HepG2 (cell line): ENCODE results near the gene RRAS2. TPM values are rescaled to one million over a fixed set of nuclear protein-coding genes. Genes with fewer than 3 reads are reported as not detected.

Experiments used
- ERF ChIP-seq: IDR thresholded peaks from 2 replicates; pipeline ENCODE4 v1.6.1; 2018; ENCODE audit warnings: missing biosample characterization, missing genetic modification reagents
- FOXK1 ChIP-seq: sonication (generic); formaldehyde crosslinking; IDR thresholded peaks from 2 replicates; pipeline ENCODE4 v1.4.0; 2020; ENCODE audit warnings: low read depth, missing genetic modification reagents, borderline replicate concordance
- HIVEP1 ChIP-seq: sonication (generic); formaldehyde crosslinking; IDR thresholded peaks from 2 replicates; pipeline ENCODE4 v1.4.0; 2020; ENCODE audit warnings: mild to moderate bottlenecking, missing genetic modification reagents
- HMG20B ChIP-seq: conservative IDR thresholded peaks from 2 replicates; pipeline ENCODE4 v1.6.1; 2016; ENCODE audit warnings: missing genetic modification reagents, missing compliant biosample characterization
- NFKBIZ ChIP-seq: IDR thresholded peaks from 2 replicates; pipeline ENCODE4 v1.6.1; 2018; ENCODE audit warnings: missing genetic modification reagents, missing compliant biosample characterization
- NFYC ChIP-seq: IDR thresholded peaks from 2 replicates; pipeline ENCODE4 v1.6.1; 2016; ENCODE audit warnings: missing genetic modification reagents, missing compliant biosample characterization
- PAX8 ChIP-seq: sonication (generic); formaldehyde crosslinking; IDR thresholded peaks from 2 replicates; pipeline ENCODE4 v1.8.0; 2022; ENCODE audit warnings: mild to moderate bottlenecking, missing genetic modification reagents, borderline replicate concordance
- ZNF605 ChIP-seq: sonication (generic); formaldehyde crosslinking; IDR thresholded peaks from 2 replicates; pipeline ENCODE4 v1.8.0; 2022; ENCODE audit warnings: mild to moderate bottlenecking, missing genetic modification reagents
- polyA plus RNA-seq, 8 experiments: library from polyadenylated mRNA; depleted of rRNA in 3 of 8; stranded (reverse) in 7 of 8; unstranded in 1 of 8; fragments of >200 nt; fragmentation: Illumina TruSeq in 4 of 8; extraction: Trizol in 4 of 8; gene quantifications; 2 replicates each; pipeline versions ENCODE4 v1.2.1 to v1.2.3, GENCODE V29; 2011 to 2016; ENCODE audit warnings: low read depth in 4 of 8, missing spikeins in 1 of 8, mixed read lengths in 1 of 8; ENCODE audit not compliant: insufficient read depth in 1 of 8
- total RNA-seq, 5 experiments: library from RNA; depleted of rRNA; stranded (reverse); fragments of >200 nt; fragmentation: Illumina TruSeq; extraction: Trizol; gene quantifications; 2 replicates each; pipeline ENCODE4 v1.2.3, GENCODE V29; 2016; ENCODE audit warnings: low read depth in 1 of 5
- TF ChIP-seq, protein P1 (sequence below): IDR thresholded peaks from 2 replicates; pipeline ENCODE4 v1.6.1; 2012; ENCODE audit warnings: low read length, improper control_type of control experiment
- TF ChIP-seq, protein P2 (sequence below): sonication (generic); formaldehyde crosslinking; IDR thresholded peaks from 2 replicates; pipeline ENCODE4 v1.5.0; 2020; ENCODE audit warnings: missing genetic modification reagents
- TF ChIP-seq, protein P3 (sequence below): sonication (generic); formaldehyde crosslinking; IDR thresholded peaks from 2 replicates; pipeline ENCODE4 v1.4.0; 2020; ENCODE audit warnings: missing genetic modification reagents; ENCODE audit errors: not compliant biosample characterization

Gene RRAS2
- total and polyA plus RNA-seq, 2 of the 13 experiments (the other 11 are each of a cell fraction or from before 2014, with no cell fraction given): 19.0 to 44.1 TPM

DNA sequence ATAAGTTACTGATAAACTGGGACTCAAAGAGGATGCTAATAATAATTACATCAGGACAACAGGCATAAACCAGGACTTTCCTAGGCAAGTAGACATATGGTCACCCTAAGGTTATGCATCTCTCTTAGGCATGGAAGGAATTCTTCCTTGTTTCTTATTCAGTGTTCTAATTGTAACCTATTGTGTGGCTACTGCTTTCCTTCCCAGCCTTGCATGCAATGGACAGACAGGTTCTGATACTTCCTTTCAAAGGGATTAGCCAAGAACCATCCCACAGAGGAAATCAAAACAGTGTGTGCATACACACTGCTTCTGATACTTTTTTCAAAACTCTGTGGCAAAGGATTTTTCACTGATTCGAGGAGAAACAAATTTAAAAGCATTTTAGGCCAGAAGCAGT is 48.3 kb downstream of the RRAS2 start (continued):
- TF ChIP-seq, protein P1, sequence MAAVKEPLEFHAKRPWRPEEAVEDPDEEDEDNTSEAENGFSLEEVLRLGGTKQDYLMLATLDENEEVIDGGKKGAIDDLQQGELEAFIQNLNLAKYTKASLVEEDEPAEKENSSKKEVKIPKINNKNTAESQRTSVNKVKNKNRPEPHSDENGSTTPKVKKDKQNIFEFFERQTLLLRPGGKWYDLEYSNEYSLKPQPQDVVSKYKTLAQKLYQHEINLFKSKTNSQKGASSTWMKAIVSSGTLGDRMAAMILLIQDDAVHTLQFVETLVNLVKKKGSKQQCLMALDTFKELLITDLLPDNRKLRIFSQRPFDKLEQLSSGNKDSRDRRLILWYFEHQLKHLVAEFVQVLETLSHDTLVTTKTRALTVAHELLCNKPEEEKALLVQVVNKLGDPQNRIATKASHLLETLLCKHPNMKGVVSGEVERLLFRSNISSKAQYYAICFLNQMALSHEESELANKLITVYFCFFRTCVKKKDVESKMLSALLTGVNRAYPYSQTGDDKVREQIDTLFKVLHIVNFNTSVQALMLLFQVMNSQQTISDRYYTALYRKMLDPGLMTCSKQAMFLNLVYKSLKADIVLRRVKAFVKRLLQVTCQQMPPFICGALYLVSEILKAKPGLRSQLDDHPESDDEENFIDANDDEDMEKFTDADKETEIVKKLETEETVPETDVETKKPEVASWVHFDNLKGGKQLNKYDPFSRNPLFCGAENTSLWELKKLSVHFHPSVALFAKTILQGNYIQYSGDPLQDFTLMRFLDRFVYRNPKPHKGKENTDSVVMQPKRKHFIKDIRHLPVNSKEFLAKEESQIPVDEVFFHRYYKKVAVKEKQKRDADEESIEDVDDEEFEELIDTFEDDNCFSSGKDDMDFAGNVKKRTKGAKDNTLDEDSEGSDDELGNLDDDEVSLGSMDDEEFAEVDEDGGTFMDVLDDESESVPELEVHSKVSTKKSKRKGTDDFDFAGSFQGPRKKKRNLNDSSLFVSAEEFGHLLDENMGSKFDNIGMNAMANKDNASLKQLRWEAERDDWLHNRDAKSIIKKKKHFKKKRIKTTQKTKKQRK: no peak
- TF ChIP-seq PAX8 (CRISPR knock-in tag) (no peak), HIVEP1 (CRISPR knock-in tag) (no peak), FOXK1 (CRISPR knock-in tag) (no peak), ERF (CRISPR knock-in tag) (no peak), HMG20B (no peak), NFKBIZ (CRISPR knock-in tag) (no peak), ZNF605 (CRISPR knock-in tag) (no peak), NFYC (CRISPR knock-in tag) (no peak)
- TF ChIP-seq, protein P2, sequence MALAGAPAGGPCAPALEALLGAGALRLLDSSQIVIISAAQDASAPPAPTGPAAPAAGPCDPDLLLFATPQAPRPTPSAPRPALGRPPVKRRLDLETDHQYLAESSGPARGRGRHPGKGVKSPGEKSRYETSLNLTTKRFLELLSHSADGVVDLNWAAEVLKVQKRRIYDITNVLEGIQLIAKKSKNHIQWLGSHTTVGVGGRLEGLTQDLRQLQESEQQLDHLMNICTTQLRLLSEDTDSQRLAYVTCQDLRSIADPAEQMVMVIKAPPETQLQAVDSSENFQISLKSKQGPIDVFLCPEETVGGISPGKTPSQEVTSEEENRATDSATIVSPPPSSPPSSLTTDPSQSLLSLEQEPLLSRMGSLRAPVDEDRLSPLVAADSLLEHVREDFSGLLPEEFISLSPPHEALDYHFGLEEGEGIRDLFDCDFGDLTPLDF (CRISPR knock-in tag): no peak
- TF ChIP-seq, protein P3, sequence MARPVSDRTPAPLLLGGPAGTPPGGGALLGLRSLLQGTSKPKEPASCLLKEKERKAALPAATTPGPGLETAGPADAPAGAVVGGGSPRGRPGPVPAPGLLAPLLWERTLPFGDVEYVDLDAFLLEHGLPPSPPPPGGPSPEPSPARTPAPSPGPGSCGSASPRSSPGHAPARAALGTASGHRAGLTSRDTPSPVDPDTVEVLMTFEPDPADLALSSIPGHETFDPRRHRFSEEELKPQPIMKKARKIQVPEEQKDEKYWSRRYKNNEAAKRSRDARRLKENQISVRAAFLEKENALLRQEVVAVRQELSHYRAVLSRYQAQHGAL (CRISPR knock-in tag): no peak
